ENCODE data around the gene TWNK. TPM values are rescaled to one million over a fixed set of nuclear protein-coding genes. Genes with fewer than 3 reads are reported as not detected.

The TWNK gene
- total RNA-seq, 1 experiment from 2014 or later = 38.7 TPM

DNA sequence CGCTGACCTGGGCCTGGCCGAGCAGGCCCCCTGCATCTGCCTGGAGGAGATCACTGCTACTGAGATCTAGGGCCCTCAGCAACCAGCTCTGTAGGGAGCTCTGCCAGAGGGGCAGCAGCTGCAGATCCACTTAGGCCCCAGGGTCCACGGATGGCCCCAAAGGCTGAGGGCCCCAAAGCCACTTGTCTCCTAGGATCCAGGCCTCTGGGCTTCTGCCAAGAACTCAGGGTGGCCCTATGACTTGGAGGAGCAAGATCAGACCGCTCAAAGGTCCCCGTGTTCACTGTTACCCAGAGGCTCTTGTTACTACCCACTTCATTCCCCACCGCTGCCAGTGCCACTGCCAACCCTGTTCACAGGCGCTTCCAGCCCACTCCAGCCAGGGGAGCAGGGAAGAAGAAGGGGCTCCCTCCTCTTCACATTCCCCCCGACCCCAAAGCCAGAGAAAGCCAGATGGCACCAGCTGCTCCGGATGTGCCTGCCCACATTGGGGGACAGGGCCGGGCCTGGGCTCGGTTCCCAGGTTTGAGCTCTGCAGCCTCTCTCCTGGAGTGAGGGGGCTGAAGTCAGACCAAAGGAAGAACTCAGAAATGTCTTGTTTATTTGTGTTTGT, 19.9 kb downstream of the TWNK start:
- Histone ChIP-seq H3K4me2 (ENCODE audit: insufficient read depth, insufficient read length, low read length) (no peak overlapping the region), H3K4me1 (ENCODE audit: insufficient read depth, low read length) (no peaks in the 10 kb centered on the region), H3K9me3 (ENCODE audit: control insufficient read depth, low read depth, low read length) (no peaks in the 10 kb centered on the region), H3K23ac (ENCODE audit: insufficient read length, low read depth, low read length) (no peak overlapping the region), H2BK120ac (ENCODE audit: low read depth, low read length, poor library complexity, severe bottlenecking) (no peak overlapping the region), H3K23me2 (ENCODE audit: insufficient read length, low read depth, low read length, poor library complexity, severe bottlenecking) (no peaks in the 10 kb centered on the region), H4K91ac (ENCODE audit: insufficient read length, low read depth, low read length) (no peak overlapping the region), H2BK20ac (ENCODE audit: low read depth, low read length, poor library complexity, severe bottlenecking) (no peak overlapping the region), H2AFZ (ENCODE audit: low read length) (no peak overlapping the region), H4K20me1 (ENCODE audit: control insufficient read depth, insufficient read depth, insufficient read length) (no peaks in the 10 kb centered on the region), H4K5ac (ENCODE audit: insufficient read length, low read depth, low read length) (no peak overlapping the region), H3K9ac (ENCODE audit: extremely low read depth, insufficient read length, low read length) (no peak overlapping the region), H2BK15ac (ENCODE audit: low read depth, low read length) (no peak overlapping the region), H3K18ac (ENCODE audit: insufficient read length, low read depth, low read length) (no peak overlapping the region), H3K79me1 (ENCODE audit: insufficient read depth, low read depth, low read length, poor library complexity, severe bottlenecking) (no peaks in the 10 kb centered on the region), H3K14ac (ENCODE audit: insufficient read depth, low read length) (no peak overlapping the region), H3K4ac (ENCODE audit: low read depth, low read length) (no peak overlapping the region), H2AK5ac (ENCODE audit: insufficient read length, low read length) (no peak overlapping the region), H3K56ac (ENCODE audit: insufficient read length, low read depth, low read length) (no peak overlapping the region), H3K79me2 (ENCODE audit: insufficient read depth, low read length) (no peaks in the 10 kb centered on the region), H2BK12ac (ENCODE audit: insufficient read length, low read depth, low read length) (no peak overlapping the region), H3K27me3 (ENCODE audit: insufficient read depth, low read length) (no peaks in the 10 kb centered on the region), H4K8ac (replicated peaks; ENCODE audit: insufficient read length, low read depth, low read length) (no peak overlapping the region), H3T11ph (ENCODE audit: low read length) (no peak overlapping the region), H2BK5ac (ENCODE audit: insufficient read length, low read length) (no peak overlapping the region), H3K27ac (ENCODE audit: insufficient read length, low read depth, low read length) (no peak overlapping the region)
- Mint-ChIP-seq H3K4me3 (no peak overlapping the region), H3K4me1 (peaks cover 5 to 20% of the 10 kb centered on the region in 2 experiments), H3K36me3 (ENCODE audit: insufficient read depth in 1 of 3, low read depth in 3 of 3) (peaks cover 17 to 41% (median 39%) of the 10 kb centered on the region in 3 experiments; a peak in 5 of 7 replicates), H3K27ac (no peak overlapping the region), H3K9me3 (no peaks in the 10 kb centered on the region), H3K27me3 (ENCODE audit: low read depth) (no peaks in the 10 kb centered on the region; the same call in 1 of the 2 replicates)
- no peak for DNase-seq
- TF ChIP-seq, protein P1, sequence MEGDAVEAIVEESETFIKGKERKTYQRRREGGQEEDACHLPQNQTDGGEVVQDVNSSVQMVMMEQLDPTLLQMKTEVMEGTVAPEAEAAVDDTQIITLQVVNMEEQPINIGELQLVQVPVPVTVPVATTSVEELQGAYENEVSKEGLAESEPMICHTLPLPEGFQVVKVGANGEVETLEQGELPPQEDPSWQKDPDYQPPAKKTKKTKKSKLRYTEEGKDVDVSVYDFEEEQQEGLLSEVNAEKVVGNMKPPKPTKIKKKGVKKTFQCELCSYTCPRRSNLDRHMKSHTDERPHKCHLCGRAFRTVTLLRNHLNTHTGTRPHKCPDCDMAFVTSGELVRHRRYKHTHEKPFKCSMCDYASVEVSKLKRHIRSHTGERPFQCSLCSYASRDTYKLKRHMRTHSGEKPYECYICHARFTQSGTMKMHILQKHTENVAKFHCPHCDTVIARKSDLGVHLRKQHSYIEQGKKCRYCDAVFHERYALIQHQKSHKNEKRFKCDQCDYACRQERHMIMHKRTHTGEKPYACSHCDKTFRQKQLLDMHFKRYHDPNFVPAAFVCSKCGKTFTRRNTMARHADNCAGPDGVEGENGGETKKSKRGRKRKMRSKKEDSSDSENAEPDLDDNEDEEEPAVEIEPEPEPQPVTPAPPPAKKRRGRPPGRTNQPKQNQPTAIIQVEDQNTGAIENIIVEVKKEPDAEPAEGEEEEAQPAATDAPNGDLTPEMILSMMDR (conservative IDR thresholded peaks at IDR 0.05) = no peak
- no CpG with 5 or more reads among the region's 11 CpGs for WGBS (ENCODE audit: extremely low coverage, insufficient read length, low lambda C conversion rate)
